ENCODE results near the gene TRIM37.
"Not testable (repeated sequence)": the region's sequence is repeated elsewhere in the genome, so short reads cannot be mapped to it uniquely, and the experiment has no call there.

Gene TRIM37, protein sequence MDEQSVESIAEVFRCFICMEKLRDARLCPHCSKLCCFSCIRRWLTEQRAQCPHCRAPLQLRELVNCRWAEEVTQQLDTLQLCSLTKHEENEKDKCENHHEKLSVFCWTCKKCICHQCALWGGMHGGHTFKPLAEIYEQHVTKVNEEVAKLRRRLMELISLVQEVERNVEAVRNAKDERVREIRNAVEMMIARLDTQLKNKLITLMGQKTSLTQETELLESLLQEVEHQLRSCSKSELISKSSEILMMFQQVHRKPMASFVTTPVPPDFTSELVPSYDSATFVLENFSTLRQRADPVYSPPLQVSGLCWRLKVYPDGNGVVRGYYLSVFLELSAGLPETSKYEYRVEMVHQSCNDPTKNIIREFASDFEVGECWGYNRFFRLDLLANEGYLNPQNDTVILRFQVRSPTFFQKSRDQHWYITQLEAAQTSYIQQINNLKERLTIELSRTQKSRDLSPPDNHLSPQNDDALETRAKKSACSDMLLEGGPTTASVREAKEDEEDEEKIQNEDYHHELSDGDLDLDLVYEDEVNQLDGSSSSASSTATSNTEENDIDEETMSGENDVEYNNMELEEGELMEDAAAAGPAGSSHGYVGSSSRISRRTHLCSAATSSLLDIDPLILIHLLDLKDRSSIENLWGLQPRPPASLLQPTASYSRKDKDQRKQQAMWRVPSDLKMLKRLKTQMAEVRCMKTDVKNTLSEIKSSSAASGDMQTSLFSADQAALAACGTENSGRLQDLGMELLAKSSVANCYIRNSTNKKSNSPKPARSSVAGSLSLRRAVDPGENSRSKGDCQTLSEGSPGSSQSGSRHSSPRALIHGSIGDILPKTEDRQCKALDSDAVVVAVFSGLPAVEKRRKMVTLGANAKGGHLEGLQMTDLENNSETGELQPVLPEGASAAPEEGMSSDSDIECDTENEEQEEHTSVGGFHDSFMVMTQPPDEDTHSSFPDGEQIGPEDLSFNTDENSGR

GRCh38 chr17:59106463-59107305, at the start of gene TRIM37:
Gene TRIM37 (minus strand): TSS chr17:59106880. CDS start chr17:59106461, 419 bp downstream.
- peak; percentile 100 for DNase-seq

GRCh38 chr17:59155439-59156177, 48.9 kb upstream of the TRIM37 start, which contains the start of gene PRR11:
Gene PRR11 (plus strand): TSS chr17:59155746. CDS start chr17:59169753, 14,007 bp downstream.
- DNase-seq = peak; percentile 99

DNA sequence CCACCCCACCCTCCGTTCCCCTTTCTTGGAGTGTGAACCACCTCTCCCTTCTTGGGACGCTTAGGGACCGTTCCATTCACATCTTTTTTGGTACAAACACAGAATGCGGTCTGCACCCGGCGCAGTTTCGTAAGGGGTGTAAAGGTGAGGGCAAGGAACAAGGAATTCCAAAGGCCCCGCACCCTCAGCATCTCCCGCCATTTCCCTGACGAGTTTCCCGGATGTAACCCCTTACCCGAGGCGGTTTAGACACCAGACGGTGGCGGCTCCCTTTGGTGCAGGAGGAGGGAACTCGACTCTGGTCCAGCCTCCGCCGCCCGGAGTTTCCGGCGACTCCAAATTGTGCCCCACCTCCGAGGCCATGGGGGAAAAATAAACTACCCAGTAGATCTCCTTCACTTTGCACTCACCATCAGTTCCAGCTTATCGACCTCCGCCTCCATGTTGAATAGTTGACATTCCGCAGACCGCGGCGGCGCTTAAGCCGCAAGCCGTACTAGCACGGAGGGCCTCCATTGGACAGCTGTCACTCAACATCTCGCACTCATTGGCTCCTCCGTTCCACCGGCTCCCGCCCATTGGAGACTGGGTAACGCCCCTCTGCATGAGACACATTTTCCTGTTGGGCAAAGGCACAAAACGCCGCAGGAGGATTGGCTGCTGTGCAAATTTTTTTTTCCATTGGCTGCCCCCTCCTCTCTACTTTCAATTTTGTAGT, 48.2 kb upstream of the TRIM37 start, which contains the start of gene SKA2:
TSS of gene SKA2 (minus strand) at position 466 of the 718 bp plus-strand sequence. CDS start at position 443, 23 bp downstream.
- peak; percentile 99 for DNase-seq

GRCh38 chr17:59154292-59154720, 47.6 kb upstream of the TRIM37 start:
- DNase-seq = peak; percentile 22

DNA sequence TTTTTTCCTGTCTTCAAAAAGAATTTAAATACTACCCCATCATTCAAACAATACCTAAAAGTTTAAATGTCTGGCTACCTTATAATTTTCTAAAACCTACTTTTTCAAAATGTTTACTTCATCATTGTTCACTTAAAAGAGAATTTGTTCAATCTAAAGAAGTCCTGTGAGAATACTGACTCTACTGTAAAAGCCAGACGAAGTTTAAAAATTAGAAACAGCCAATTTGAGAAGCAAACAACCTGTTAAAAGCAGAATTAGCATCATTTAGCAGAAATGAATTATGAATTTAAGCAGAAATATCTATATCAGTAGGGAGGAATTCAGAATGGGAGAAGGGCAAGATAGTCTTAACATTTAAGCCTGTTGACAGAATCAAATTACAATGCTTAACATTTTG, 46.2 kb upstream of the TRIM37 start:
- no peak for DNase-seq

GRCh38 chr17:59151591-59151990, 44.9 kb upstream of the TRIM37 start:
- no peak for DNase-seq

- no peak for DNase-seq
These were observed 44.3 kb upstream of the TRIM37 start for GRCh38 chr17:59151006-59151405.

DNA sequence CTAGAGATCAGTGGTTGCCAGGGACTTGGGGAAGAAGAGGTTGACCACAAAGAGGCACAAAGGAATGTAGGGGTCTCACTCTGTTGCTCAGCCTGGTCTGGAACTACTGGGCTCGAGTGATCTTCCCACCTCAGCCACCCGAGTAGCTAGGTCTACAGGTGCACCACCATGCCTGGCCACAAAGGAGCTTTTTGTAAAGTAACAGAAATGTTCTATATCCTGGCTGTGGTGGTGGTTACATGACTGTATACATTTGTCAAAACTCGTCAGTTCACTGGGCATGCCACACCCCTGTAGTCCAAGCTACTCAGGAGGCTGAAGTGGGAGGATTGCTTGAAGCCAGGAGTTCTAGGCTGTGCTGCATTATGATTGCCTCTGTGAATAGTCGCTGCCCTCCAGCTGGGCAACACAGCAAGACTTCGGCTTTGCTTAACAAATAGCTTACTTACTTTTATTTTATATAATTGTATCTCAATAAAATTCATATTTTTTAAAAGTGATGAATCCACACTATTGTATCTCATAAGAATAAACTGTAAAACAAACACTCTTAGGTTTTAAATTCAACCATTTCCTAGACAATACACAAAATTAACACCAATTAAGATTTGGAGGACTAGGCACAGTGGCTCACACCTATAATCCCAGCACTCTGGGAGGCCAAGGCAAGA, 43.3 kb upstream of the TRIM37 start:
- no peak for DNase-seq

DNA sequence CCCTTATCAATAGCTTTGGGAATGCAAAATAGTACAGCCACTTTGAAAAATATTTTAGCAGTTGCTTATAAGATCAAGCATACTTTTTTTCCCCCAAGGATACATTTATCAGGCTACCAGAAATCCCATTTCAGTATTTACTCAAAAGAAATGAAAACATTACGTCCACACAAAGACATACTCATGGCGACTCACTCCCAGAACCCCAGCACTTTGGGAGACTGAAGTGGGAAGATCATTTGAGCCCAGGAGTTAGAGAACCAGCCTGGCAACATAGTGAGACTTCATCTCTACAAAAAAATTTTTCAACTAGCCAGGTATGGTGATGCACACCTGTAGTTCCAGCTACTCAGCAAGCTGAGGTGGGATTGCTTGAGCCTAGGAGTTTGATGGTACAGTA, 42.4 kb upstream of the TRIM37 start:
- DNase-seq = no peak

DNA sequence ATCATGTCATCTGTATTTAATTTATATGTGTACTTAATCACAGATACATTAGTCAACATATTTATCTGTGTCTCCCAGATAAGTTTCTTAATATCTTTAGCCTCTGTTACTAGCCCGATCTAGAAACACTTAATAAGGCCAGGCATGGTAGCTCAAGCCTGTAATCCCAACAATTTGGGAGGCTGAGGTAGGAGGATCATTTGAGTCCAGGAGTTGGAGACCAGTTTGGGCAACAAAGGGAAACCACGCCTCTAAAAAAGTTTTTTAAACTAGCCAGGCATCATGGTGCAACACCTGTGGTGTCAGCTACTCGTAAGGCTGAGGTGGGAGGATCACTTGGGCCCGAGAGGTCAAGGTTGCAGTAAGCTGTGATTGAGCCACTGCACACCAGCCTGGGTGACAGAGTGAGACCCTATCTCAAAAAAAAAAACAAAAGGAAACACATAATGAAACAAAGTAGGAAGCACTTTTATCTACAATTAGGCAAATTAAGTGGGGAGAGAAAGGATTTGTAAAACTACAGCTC, 39.0 kb upstream of the TRIM37 start:
- DNase-seq = no peak

GRCh38 chr17:59141860-59142259, 35.2 kb upstream of the TRIM37 start:
- DNase-seq = no peak

DNA sequence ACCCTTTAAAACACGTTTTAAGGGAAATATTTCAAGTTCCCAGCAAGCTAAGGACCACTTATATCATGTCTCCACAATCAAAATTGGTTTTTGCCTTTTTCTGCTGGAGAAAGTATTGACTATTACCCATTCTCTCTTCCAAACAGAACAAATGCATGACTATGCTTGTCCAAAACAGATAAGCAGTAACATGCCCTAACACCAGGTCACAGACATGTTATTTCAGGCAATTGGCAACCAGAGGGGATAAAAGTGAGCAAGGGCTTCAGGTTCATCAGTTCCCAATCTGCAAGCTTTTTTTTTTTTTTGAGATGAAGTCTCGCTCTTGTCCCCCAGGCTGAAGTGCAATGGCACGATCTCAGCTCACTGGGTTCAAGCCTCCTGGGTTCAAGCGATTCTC, 33.3 kb upstream of the TRIM37 start:
- no peak for DNase-seq

DNA sequence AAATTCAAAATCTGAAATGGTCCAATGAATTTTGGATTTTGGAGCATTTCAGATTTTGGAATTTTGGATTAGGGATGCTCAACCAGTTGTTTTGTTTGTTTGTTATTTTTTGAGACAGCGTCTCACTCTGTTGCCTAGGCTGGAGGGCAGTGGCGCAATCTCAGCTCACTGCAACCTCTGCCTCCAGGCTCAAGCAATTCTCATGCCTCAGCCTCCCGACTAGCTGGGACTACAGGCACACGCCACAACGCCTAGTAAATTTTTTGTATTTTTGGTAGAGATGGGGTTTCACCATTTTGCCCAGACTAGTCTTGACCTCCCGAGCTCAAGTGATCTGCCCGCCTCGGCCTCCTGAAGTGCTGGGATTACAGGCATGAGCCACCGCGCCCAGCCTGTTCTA, 31.7 kb upstream of the TRIM37 start:
- DNase-seq = not testable (repeated sequence)

DNA sequence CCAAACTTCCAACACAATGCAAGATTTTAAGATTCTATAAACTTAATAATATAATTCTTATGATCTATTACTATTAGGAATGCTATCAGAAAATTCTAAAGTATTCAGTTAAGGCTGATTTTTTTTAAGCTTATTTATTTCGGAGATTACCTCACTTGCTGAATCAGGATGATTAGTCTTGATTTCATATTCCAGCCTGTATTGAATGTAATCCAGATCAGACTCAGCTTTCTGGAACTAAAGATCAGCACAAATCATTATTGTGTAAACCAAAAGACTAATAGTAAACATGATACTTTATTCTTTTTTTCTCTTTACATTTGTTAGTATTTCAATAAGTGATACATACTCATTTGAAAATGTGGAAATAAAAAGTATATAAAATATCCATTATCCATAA, 24.5 kb upstream of the TRIM37 start:
- no peak for DNase-seq

DNA sequence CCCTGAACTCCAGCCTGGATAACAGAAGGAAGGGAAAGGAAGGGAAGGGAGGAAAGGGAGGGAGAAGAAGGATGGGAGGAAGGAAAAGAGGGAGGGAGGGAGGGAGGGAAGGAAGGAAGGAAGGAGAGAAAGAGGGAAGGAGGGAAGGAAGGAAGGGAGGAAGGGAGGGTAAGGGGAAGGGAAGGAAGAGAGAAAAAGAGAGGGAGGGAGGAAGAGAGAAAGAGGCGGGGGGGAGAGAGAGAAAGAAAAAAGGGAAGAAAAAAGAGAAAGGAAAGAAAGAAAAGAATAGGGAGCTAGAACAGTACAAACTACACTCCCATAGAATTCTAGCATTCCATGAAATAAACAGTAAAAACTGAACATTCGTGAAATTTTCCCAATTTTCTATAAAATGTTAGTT, 23.1 kb upstream of the TRIM37 start:
- DNase-seq = no peak

- DNase-seq = no peak
These were observed 20.2 kb upstream of the TRIM37 start for GRCh38 chr17:59126809-59127417.

GRCh38 chr17:59124665-59125064, 18.0 kb upstream of the TRIM37 start:
- no peak for DNase-seq

- DNase-seq = no peak
These were observed 15.3 kb upstream of the TRIM37 start for GRCh38 chr17:59121901-59122480.

DNA sequence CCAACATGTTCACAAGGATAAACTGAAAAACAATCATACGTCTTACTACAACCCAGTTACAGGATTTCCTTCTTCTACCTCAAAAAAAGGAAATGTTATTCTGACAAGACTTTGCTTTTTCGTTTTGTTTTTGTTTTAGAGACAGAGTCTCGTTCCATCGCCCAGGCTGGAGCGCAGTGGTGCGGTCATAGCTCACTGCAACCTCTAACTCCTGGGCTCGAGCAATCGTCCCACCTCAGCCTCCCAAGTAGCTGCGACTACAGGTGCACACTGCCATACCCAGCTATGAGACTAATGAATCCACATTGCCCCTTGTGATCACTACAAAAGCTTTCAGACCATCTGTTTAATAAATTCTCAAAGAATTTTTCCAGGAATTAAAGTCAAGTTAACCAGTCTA, 8.8 kb upstream of the TRIM37 start:
- no peak for DNase-seq

Data from suppressor macrophage treated with lipopolysaccharide for 4 hours (primary cell).